HCT116 (cell line): ENCODE measurements around the gene TANC1. TPM values are rescaled to one million over a fixed set of nuclear protein-coding genes. Genes with fewer than 3 reads are reported as not detected.

Experiments used
- ATAC-seq: fragments of 200-7000 bp; cut with Tn5 transposase; 2 replicates; pipeline ENCODE4 v1.9.1; 2020; ENCODE audit warnings: mild to moderate bottlenecking, moderate library complexity
- BruUV-seq: library from RNA; stranded (reverse); fragments of 400-500 nt; replicated peaks from 2 replicates; lab custom pipeline; 2021; lab: Mats Ljungman, UMichigan
- CTCF ChIA-PET: fragments of 300-600 bp; sonication (Branson Sonifier 250); formaldehyde crosslinking; loops from one replicate; lab custom pipeline; 2021; ENCODE audit warnings: antibody characterized with exemption; lab: Charles Lee
- POLR2A ChIA-PET: fragments of 300-600, 350-600 bp; sonication (Branson Sonifier 250); formaldehyde crosslinking; loops from one replicate; lab custom pipeline; 2021; ENCODE audit warnings: antibody characterized with exemption; lab: Charles Lee
- RAD21 ChIA-PET, 2 experiments: fragments of 300-600 bp; sonication (Branson Sonifier 250); formaldehyde crosslinking; loops; one replicate each; lab custom pipeline; 2023; ENCODE audit warnings: low total read pairs in 2 of 2; ENCODE audit not compliant: uncharacterized antibody in 2 of 2, unreplicated experiment in 2 of 2, low non-redundant PET in 1 of 2; lab: Charles Lee
- DNase-seq: peaks from one replicate; pipeline ENCODE4 v3.0.0-alpha.2; 2010; ENCODE audit warnings: low read depth, low spot score
- H2AFZ ChIP-seq: fragments of 200-600 bp; shearing (Covaris generic), sonication (generic); 2 replicates; pipeline ENCODE4 v1.6.1; 2017; ENCODE audit warnings: low read depth, mixed run types, mixed read lengths, antibody characterized with exemption, low read length; ENCODE audit not compliant: poor library complexity, severe bottlenecking
- H3K27ac ChIP-seq: 2 replicates; pipeline ENCODE4 v1.5.1; 2012; ENCODE audit warnings: low read depth, low read length
- H3K27me3 ChIP-seq: fragments of 200-600 bp; sonication (generic); 2 replicates; pipeline ENCODE4 v1.6.1; 2016; ENCODE audit warnings: mixed run types, low read length, mixed read lengths; ENCODE audit not compliant: insufficient read depth
- H3K36me3 ChIP-seq, 2 experiments: fragments of 200-500 bp in 1 of 2; fragments of 200-600 bp in 1 of 2; sonication (Bioruptor generic) in 1 of 2; sonication (generic) in 1 of 2; 2 replicates each; pipeline versions ENCODE4 v1.5.1 to v1.6.1; 2014 to 2016; ENCODE audit warnings: low read length in 2 of 2, inconsistent platforms in 1 of 2, mixed read lengths in 1 of 2, mixed run types in 1 of 2; ENCODE audit not compliant: insufficient read depth in 2 of 2, control insufficient read depth in 1 of 2
- H3K4me1 ChIP-seq, 2 experiments: fragments of 200-600 bp in 1 of 2; sonication (generic) in 1 of 2; 2 replicates each; pipeline versions ENCODE4 v1.5.1 to v1.6.1; 2012 to 2017; ENCODE audit warnings: low read length in 2 of 2, inconsistent platforms in 1 of 2, mild to moderate bottlenecking in 1 of 2, mixed read lengths in 1 of 2, mixed run types in 1 of 2, moderate library complexity in 1 of 2; ENCODE audit not compliant: insufficient read depth in 2 of 2, control insufficient read depth in 1 of 2
- H3K4me2 ChIP-seq: fragments of 200-600 bp; sonication (generic); 2 replicates; pipeline ENCODE4 v1.6.1; 2017; ENCODE audit warnings: mixed run types, low read length, mixed read lengths
- H3K4me3 ChIP-seq, 2 experiments: fragments of 200-600 bp in 1 of 2; sonication (generic) in 1 of 2; replicated peaks in 1 of 2; 2 replicates each; pipeline ENCODE4 v1.5.1; 2011 to 2016; ENCODE audit warnings: low read length in 2 of 2, control low read depth in 1 of 2, low read depth in 1 of 2, mild to moderate bottlenecking in 1 of 2, mixed read lengths in 1 of 2, mixed run types in 1 of 2
- H3K79me2 ChIP-seq: fragments of 200-600 bp; sonication (generic); 2 replicates; pipeline ENCODE4 v1.6.1; 2017; ENCODE audit warnings: mild to moderate bottlenecking, mixed run types, low read length, moderate library complexity, mixed read lengths; ENCODE audit not compliant: insufficient read depth
- H3K9ac ChIP-seq: fragments of 200-600 bp; sonication (generic); 2 replicates; pipeline ENCODE4 v1.6.1; 2016; ENCODE audit warnings: low read length, mixed read lengths
- H3K9me2 ChIP-seq: fragments of 200-600 bp; sonication (generic), shearing (Covaris generic); 2 replicates; pipeline ENCODE4 v1.6.1; 2017; ENCODE audit warnings: mixed run types, mild to moderate bottlenecking, moderate library complexity; ENCODE audit not compliant: insufficient read depth
- H3K9me3 ChIP-seq, 2 experiments: fragments of 200-500 bp in 1 of 2; fragments of 200-600 bp in 1 of 2; sonication (Bioruptor generic) in 1 of 2; sonication (generic) in 1 of 2; 2 replicates each; pipeline ENCODE4 v1.6.1; 2014 to 2017; ENCODE audit warnings: low read length in 2 of 2, mixed read lengths in 2 of 2, inconsistent platforms in 1 of 2, low read depth in 1 of 2, mild to moderate bottlenecking in 1 of 2, mixed run types in 1 of 2, moderate library complexity in 1 of 2; ENCODE audit not compliant: control insufficient read depth in 1 of 2, insufficient read depth in 1 of 2
- H4K20me1 ChIP-seq: fragments of 200-600 bp; sonication (generic), shearing (Covaris generic); 2 replicates; pipeline ENCODE4 v1.6.1; 2017; ENCODE audit warnings: mixed run types, mild to moderate bottlenecking, moderate library complexity; ENCODE audit not compliant: insufficient read depth
- CTCF ChIP-seq, 3 experiments: fragments of 200-600 bp in 1 of 3; sonication (generic) in 1 of 3; IDR thresholded peaks in 2 of 3; conservative IDR thresholded peaks in 1 of 3; 2 replicates each; pipeline ENCODE4 v1.5.1; 2012 to 2017; ENCODE audit warnings: low read depth in 2 of 3, low read length in 2 of 3, antibody characterized with exemption in 1 of 3, borderline replicate concordance in 1 of 3, control low read depth in 1 of 3, mild to moderate bottlenecking in 1 of 3, mixed read lengths in 1 of 3, mixed run types in 1 of 3, moderate library complexity in 1 of 3; ENCODE audit not compliant: insufficient read depth in 1 of 3
- FOSL1 ChIP-seq: IDR thresholded peaks from 2 replicates; pipeline ENCODE4 v1.6.1; 2012; ENCODE audit warnings: low read depth
- JUND ChIP-seq: IDR thresholded peaks from 2 replicates; pipeline ENCODE4 v1.6.1; 2012
- REST ChIP-seq: IDR thresholded peaks from 2 replicates; pipeline ENCODE4 v1.6.1; 2012; ENCODE audit warnings: low read depth
- intact Hi-C: fragments of 100-400 bp; cut with micrococcal nuclease; formaldehyde crosslinking; loops from 2 replicates; pipeline ENCODE4 v1.10.0; 2022
- total RNA-seq: library from RNA; stranded (reverse); gene quantifications from one replicate; pipeline ENCODE4 v1.2.1, GENCODE V29; 2021; ENCODE audit not compliant: unreplicated experiment

TANC1 gene
- total RNA-seq, 1 experiment from 2014 or later = 15.1 TPM

DNA sequence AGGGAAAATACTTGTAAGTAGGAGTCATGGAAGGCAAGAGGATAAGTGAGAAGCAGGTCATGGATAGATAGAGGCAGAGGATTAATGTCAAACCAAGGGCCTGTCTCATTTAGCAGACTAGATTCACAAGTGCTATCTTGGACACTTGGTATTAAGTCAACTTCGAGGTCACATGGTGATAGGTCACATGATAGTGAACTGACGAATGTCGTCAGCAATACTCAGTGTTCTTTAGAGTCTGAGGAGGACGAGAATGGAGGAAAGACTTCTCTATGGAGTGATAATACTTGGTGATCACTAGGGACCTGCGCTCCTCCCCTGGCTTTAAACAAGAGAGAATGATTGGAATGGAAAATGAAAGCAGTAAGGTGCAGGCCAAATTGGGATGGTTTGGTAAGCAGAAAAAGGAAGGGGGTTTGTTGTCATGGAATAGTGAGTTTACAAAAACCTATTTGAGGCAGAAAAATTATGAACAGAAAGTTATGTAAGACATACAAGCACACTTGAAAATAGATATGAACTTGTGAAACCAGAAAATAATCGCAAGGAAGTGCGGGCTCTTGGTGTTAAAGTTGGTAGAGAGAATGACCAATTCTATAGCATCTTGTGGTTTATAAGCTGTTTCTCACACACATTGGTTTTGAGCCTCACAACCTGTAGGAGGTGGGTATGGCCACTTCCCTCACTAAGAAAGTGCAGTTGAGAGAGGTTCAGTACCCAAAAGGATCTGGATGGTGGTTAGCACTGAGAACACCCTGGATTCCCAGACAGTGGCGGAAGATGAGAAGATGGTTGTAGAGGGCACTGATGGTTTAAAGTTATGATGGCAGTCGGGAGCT lies 176.6 kb downstream of the TANC1 start (continued):
- TF ChIP-seq CTCF (IDR thresholded peaks at IDR 0.05 in 2 of 3, conservative IDR thresholded peaks at IDR 0.05 in 1 of 3; ENCODE audit: borderline replicate concordance in 1 of 3, insufficient read depth in 1 of 3, low read depth in 2 of 3, low read length in 2 of 3) (no peak), FOSL1 (no peak)

DNA sequence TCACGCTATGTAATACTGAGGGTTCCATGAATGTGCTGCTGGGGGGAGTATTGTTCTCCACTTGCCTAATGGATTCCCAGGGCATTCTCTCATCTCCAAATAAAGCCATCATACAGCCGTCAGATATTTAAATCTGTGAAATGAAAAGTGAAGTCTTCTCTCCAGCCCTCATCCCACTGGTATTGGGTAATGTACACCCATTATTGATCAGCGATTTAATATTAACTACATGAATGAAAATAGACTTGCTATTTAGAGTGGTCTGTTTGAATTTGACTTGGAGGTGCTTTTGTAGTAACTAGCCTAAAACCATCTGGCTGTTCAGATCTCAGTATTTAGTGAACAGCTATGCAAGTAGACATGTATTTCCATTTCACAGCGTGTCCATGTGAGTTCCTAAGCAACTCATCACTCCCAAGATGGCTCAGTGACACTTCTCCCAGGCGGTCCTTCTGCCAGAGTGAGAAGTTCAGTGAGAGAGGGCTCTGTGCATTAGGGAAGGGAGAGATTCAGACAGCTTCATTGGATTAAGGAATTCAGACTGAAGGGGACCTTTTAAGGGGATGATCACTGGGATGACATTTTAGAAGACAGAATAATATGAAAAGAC lies 177.4 kb downstream of the TANC1 start:
- Histone ChIP-seq H3K27me3 (no peaks in the 10 kb centered on the region), H3K4me2 (no peak overlapping the region), H3K27ac (no peak overlapping the region), H2AFZ (no peak overlapping the region), H4K20me1 (no peaks in the 10 kb centered on the region), H3K9me3 (no peaks in the 10 kb centered on the region), H3K79me2 (no peaks in the 10 kb centered on the region), H3K4me3 (no peak overlapping the region), H3K36me3 (no peaks in the 10 kb centered on the region), H3K9me2 (no peaks in the 10 kb centered on the region), H3K4me1 (peaks cover 20 to 21% of the 10 kb centered on the region in 2 experiments), H3K9ac (no peak overlapping the region)
- ChIA-PET CTCF (no interaction called here), RAD21 (no interaction called here), POLR2A (no interaction called here)
- intact Hi-C loops = loop anchor here (10.0 kb wide), 1 partner anchor 819 kb away; no protein-coding TSS in a partner anchor
- no peak for ATAC-seq
- TF ChIP-seq REST (no peak), JUND (no peak)
- no TSS peak for BruUV-seq
- DNase-seq = no peak
